ENCODE results near the gene CHRNE. TPM values are rescaled to one million over a fixed set of nuclear protein-coding genes. Genes with fewer than 3 reads are reported as not detected.

The CHRNE gene
- total and polyA plus RNA-seq, 2 donors, result 0.24 to 1.9 TPM

GRCh38 chr17:4941319-4941610 lies 38.4 kb upstream of the CHRNE start:
- Histone ChIP-seq H3K36me3 (ENCODE audit: control insufficient read depth in 2 of 2, insufficient read depth in 2 of 2, low read length in 1 of 2) (peaks cover 49 to 71% of the 10 kb centered on the region in 2 donors), H3K27ac (ENCODE audit: low read depth in 1 of 2, low read length in 1 of 2) (peak overlapping the region in 1 of 2 donors; percentile 99), H3K27me3 (ENCODE audit: control insufficient read depth in 2 of 2, insufficient read depth in 1 of 2, low read length in 1 of 2) (no peaks in the 10 kb centered on the region), H3K4me3 (ENCODE audit: low read length in 2 of 2) (peak overlapping the region; percentile 72 to 100), H3K9me3 (ENCODE audit: control insufficient read depth in 2 of 2, insufficient read depth in 1 of 2, low read length in 1 of 2) (no peaks in the 10 kb centered on the region), H3K4me1 (ENCODE audit: control insufficient read depth in 2 of 2, insufficient read depth in 2 of 2, low read length in 2 of 2) (peaks cover 47 to 65% of the 10 kb centered on the region in 2 donors)
- 56% methylated on average over 4 of the region's 4 CpGs for WGBS
- DNase-seq (ENCODE audit: low read depth in 6 of 9, low spot score in 9 of 9), result no peak

GRCh38 chr17:4940555-4941318 lies 37.8 kb upstream of the CHRNE start:
- peak overlapping the region; percentile 98 to 99 for H3K27ac ChIP-seq (ENCODE audit: low read depth in 1 of 2, low read length in 1 of 2)
- H3K4me1 ChIP-seq (ENCODE audit: control insufficient read depth in 2 of 2, insufficient read depth in 2 of 2, low read length in 2 of 2), result peaks cover 43 to 60% of the 10 kb centered on the region in 2 donors
- H3K4me3 ChIP-seq (ENCODE audit: low read length in 2 of 2), result peak overlapping the region; percentile 72 to 100
- peaks cover 52 to 71% of the 10 kb centered on the region in 2 donors for H3K36me3 ChIP-seq (ENCODE audit: control insufficient read depth in 2 of 2, insufficient read depth in 2 of 2, low read length in 1 of 2)
- H3K9me3 ChIP-seq (ENCODE audit: control insufficient read depth in 2 of 2, insufficient read depth in 1 of 2, low read length in 1 of 2), result no peaks in the 10 kb centered on the region
- DNase-seq (ENCODE audit: low read depth in 6 of 9, low spot score in 9 of 9), result peak in 5 of 9 donors; percentile 47 to 74 (median 54)
- H3K27me3 ChIP-seq (ENCODE audit: control insufficient read depth in 2 of 2, insufficient read depth in 1 of 2, low read length in 1 of 2), result no peaks in the 10 kb centered on the region
- WGBS, result under 1% methylated on average over 29 of the region's 29 CpGs

- peak within 1 kb of the TSS; percentile 72 to 100 for H3K4me3 ChIP-seq (ENCODE audit: low read length in 2 of 2)
- H3K9me3 ChIP-seq (ENCODE audit: control insufficient read depth in 2 of 2, insufficient read depth in 1 of 2, low read length in 1 of 2), result no peaks in the 10 kb centered on the region
- no peaks in the 10 kb centered on the region for H3K27me3 ChIP-seq (ENCODE audit: control insufficient read depth in 2 of 2, insufficient read depth in 1 of 2, low read length in 1 of 2)
- peaks cover 36 to 52% of the 10 kb centered on the region in 2 donors for H3K4me1 ChIP-seq (ENCODE audit: control insufficient read depth in 2 of 2, insufficient read depth in 2 of 2, low read length in 2 of 2)
- under 1% methylated on average over 72 of the region's 72 CpGs for WGBS
- H3K27ac ChIP-seq (ENCODE audit: low read depth in 1 of 2, low read length in 1 of 2), result peak within 1 kb of the TSS; percentile 98 to 99
- DNase-seq (ENCODE audit: low read depth in 6 of 9, low spot score in 9 of 9), result peak; percentile 95 to 100 (median 99)
- peaks cover 44 to 64% of the 10 kb centered on the region in 2 donors for H3K36me3 ChIP-seq (ENCODE audit: control insufficient read depth in 2 of 2, insufficient read depth in 2 of 2, low read length in 1 of 2)
Measured at GRCh38 chr17:4939796-4940554, 37.1 kb upstream of the CHRNE start, which contains the start of the genes RNF167 and SLC25A11. TSS of gene RNF167 (plus strand) at chr17:4940268. CDS start at chr17:4940910, 642 bp downstream. TSS of gene SLC25A11 (minus strand) at chr17:4940046. CDS start at chr17:4939910, 136 bp downstream.

GRCh38 chr17:4939546-4939795 lies 36.6 kb upstream of the CHRNE start:
- H3K27me3 ChIP-seq (ENCODE audit: control insufficient read depth in 2 of 2, insufficient read depth in 1 of 2, low read length in 1 of 2), result peaks cover 0 to under 1% of the 10 kb centered on the region in 2 donors
- under 1% methylated on average over 16 of the region's 16 CpGs for WGBS
- H3K9me3 ChIP-seq (ENCODE audit: control insufficient read depth in 2 of 2, insufficient read depth in 1 of 2, low read length in 1 of 2), result no peaks in the 10 kb centered on the region
- no peak for DNase-seq (ENCODE audit: low read depth in 6 of 9, low spot score in 9 of 9)
- peaks cover 31 to 47% of the 10 kb centered on the region in 2 donors for H3K4me1 ChIP-seq (ENCODE audit: control insufficient read depth in 2 of 2, insufficient read depth in 2 of 2, low read length in 2 of 2)
- peak overlapping the region; percentile 98 to 99 for H3K27ac ChIP-seq (ENCODE audit: low read depth in 1 of 2, low read length in 1 of 2)
- H3K36me3 ChIP-seq (ENCODE audit: control insufficient read depth in 2 of 2, insufficient read depth in 2 of 2, low read length in 1 of 2), result peaks cover 41 to 59% of the 10 kb centered on the region in 2 donors
- H3K4me3 ChIP-seq (ENCODE audit: low read length in 2 of 2), result peak overlapping the region; percentile 72 to 100

- Histone ChIP-seq H3K36me3 (ENCODE audit: control insufficient read depth in 2 of 2, insufficient read depth in 2 of 2, low read length in 1 of 2) (peaks cover 41 to 54% of the 10 kb centered on the region in 2 donors), H3K27me3 (ENCODE audit: control insufficient read depth in 2 of 2, insufficient read depth in 1 of 2, low read length in 1 of 2) (peaks cover 0 to 6% of the 10 kb centered on the region in 2 donors), H3K4me1 (ENCODE audit: control insufficient read depth in 2 of 2, insufficient read depth in 2 of 2, low read length in 2 of 2) (peaks cover 30 to 47% of the 10 kb centered on the region in 2 donors), H3K27ac (ENCODE audit: low read depth in 1 of 2, low read length in 1 of 2) (peak overlapping the region; percentile 98 to 99), H3K4me3 (ENCODE audit: low read length in 2 of 2) (peak overlapping the region; percentile 72 to 100), H3K9me3 (ENCODE audit: control insufficient read depth in 2 of 2, insufficient read depth in 1 of 2, low read length in 1 of 2) (no peaks in the 10 kb centered on the region)
- WGBS, result 70% methylated on average over 19 of the region's 19 CpGs
- DNase-seq (ENCODE audit: low read depth in 6 of 9, low spot score in 9 of 9), result peak in 1 of 9 donors; percentile 36
Measured at GRCh38 chr17:4938688-4939545, 36.0 kb upstream of the CHRNE start.

GRCh38 chr17:4938069-4938491 lies 35.2 kb upstream of the CHRNE start:
- Histone ChIP-seq H3K36me3 (ENCODE audit: control insufficient read depth in 2 of 2, insufficient read depth in 2 of 2, low read length in 1 of 2) (peaks cover 34 to 45% of the 10 kb centered on the region in 2 donors), H3K9me3 (ENCODE audit: control insufficient read depth in 2 of 2, insufficient read depth in 1 of 2, low read length in 1 of 2) (no peaks in the 10 kb centered on the region), H3K4me1 (ENCODE audit: control insufficient read depth in 2 of 2, insufficient read depth in 2 of 2, low read length in 2 of 2) (peaks cover 22 to 38% of the 10 kb centered on the region in 2 donors), H3K27me3 (ENCODE audit: control insufficient read depth in 2 of 2, insufficient read depth in 1 of 2, low read length in 1 of 2) (peaks cover 0 to 8% of the 10 kb centered on the region in 2 donors), H3K4me3 (ENCODE audit: low read length in 2 of 2) (no peak overlapping the region), H3K27ac (ENCODE audit: low read depth in 1 of 2, low read length in 1 of 2) (no peak overlapping the region)
- WGBS, result 98% methylated on average over 11 of the region's 11 CpGs
- DNase-seq (ENCODE audit: low read depth in 6 of 9, low spot score in 9 of 9), result no peak

- no peak for DNase-seq (ENCODE audit: low read depth in 6 of 9, low spot score in 9 of 9)
Measured at GRCh38 chr17:4937553-4937952, 34.7 kb upstream of the CHRNE start.

GRCh38 chr17:4936436-4936835 lies 33.5 kb upstream of the CHRNE start:
- H3K36me3 ChIP-seq (ENCODE audit: control insufficient read depth in 2 of 2, insufficient read depth in 2 of 2, low read length in 1 of 2), result peaks cover 25 to 29% of the 10 kb centered on the region in 2 donors
- DNase-seq (ENCODE audit: low read depth in 6 of 9, low spot score in 9 of 9), result no peak
- H3K4me1 ChIP-seq (ENCODE audit: control insufficient read depth in 2 of 2, insufficient read depth in 2 of 2, low read length in 2 of 2), result peaks cover 17 to 22% of the 10 kb centered on the region in 2 donors
- no peak overlapping the region for H3K4me3 ChIP-seq (ENCODE audit: low read length in 2 of 2)
- peaks cover 0 to 8% of the 10 kb centered on the region in 2 donors for H3K27me3 ChIP-seq (ENCODE audit: control insufficient read depth in 2 of 2, insufficient read depth in 1 of 2, low read length in 1 of 2)
- WGBS, result 97% methylated on average over 3 of the region's 3 CpGs
- no peaks in the 10 kb centered on the region for H3K9me3 ChIP-seq (ENCODE audit: control insufficient read depth in 2 of 2, insufficient read depth in 1 of 2, low read length in 1 of 2)
- no peak overlapping the region for H3K27ac ChIP-seq (ENCODE audit: low read depth in 1 of 2, low read length in 1 of 2)

More at GRCh38 chr17:4937553-4937952, 34.7 kb upstream of the CHRNE start:
- Histone ChIP-seq H3K4me1 (ENCODE audit: control insufficient read depth in 2 of 2, insufficient read depth in 2 of 2, low read length in 2 of 2) (peaks cover 18 to 33% of the 10 kb centered on the region in 2 donors), H3K27me3 (ENCODE audit: control insufficient read depth in 2 of 2, insufficient read depth in 1 of 2, low read length in 1 of 2) (peaks cover 0 to 8% of the 10 kb centered on the region in 2 donors), H3K36me3 (ENCODE audit: control insufficient read depth in 2 of 2, insufficient read depth in 2 of 2, low read length in 1 of 2) (peaks cover 29 to 40% of the 10 kb centered on the region in 2 donors), H3K4me3 (ENCODE audit: low read length in 2 of 2) (no peak overlapping the region), H3K27ac (ENCODE audit: low read depth in 1 of 2, low read length in 1 of 2) (no peak overlapping the region), H3K9me3 (ENCODE audit: control insufficient read depth in 2 of 2, insufficient read depth in 1 of 2, low read length in 1 of 2) (no peaks in the 10 kb centered on the region)
- WGBS, result 95% methylated on average over 16 of the region's 16 CpGs
